Measurements from ENCODE around the gene BRD7. TPM values are rescaled to one million over a fixed set of nuclear protein-coding genes. Genes with fewer than 3 reads are reported as not detected.

BRD7 gene
- total and polyA plus RNA-seq, 2 of the 13 experiments (the other 11 are each of a cell fraction or from before 2014, with no cell fraction given): 82.3 to 149 TPM

DNA sequence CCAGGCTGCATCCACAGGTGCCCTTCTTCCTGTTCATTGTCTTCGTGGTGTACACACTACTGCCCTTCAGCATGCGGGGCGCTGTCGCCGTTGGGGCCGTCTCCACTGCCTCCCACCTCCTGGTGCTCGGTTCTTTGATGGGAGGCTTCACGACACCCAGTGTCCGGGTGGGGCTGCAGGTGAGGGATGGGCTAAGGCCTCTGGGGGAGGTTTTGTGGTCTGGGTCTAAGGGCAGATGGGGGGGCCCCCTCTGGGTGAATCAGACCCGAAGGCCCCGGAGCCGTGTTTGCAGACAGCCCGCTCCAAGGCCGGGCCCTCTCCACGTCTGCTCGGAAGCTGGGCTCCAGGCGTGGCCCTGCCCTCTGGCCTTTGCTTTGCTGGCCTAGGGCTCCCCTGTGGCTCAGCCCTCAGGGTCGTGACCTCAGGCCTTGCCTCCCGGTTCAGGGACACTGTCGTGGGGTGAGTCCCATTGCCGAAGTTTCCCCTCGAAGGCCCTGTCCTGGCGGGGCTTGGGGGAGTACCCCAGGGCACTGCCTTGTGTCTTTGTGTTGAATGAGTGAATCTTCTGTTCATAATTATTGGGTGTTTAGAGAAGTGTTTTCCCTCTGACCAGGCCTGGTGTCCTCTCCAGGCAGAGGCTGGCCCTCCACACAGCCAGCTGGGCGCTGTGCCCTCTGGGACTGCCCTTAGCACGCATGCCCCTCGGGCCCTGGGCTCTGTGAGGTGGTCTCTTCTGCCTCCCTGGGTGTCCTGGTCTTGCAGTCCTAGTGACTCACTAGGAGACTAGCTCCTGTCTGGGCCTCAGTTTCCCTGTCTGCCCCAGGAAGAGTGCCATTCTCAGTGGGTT is 76.8 kb downstream of the BRD7 start (continued):
- no peak for TF ChIP-seq ZNF550 (CRISPR knock-in tag; IDR thresholded peaks at IDR 0.05; ENCODE audit: borderline replicate concordance)
- no peak for TF ChIP-seq SNRNP70 (IDR thresholded peaks at IDR 0.05; ENCODE audit: low read depth, low read length)
- no peak for TF ChIP-seq AGO2 (optimal IDR thresholded peaks at IDR 0.05; ENCODE audit: low read depth, low read length)
- TF ChIP-seq CBFB (CRISPR knock-in tag; IDR thresholded peaks at IDR 0.05): peak; percentile 63; the same call in 1 of the 2 replicates
- TF ChIP-seq PHF5A (CRISPR knock-in tag; IDR thresholded peaks at IDR 0.05; ENCODE audit: low read depth, unreplicated experiment): no peak
- peak; percentile 57 for TF ChIP-seq ZEB1 (IDR thresholded peaks at IDR 0.05; ENCODE audit: insufficient replicate concordance, low read depth)
- no peak for TF ChIP-seq ZNF629 (CRISPR knock-in tag; conservative IDR thresholded peaks at IDR 0.05)
- TF ChIP-seq, protein P1, sequence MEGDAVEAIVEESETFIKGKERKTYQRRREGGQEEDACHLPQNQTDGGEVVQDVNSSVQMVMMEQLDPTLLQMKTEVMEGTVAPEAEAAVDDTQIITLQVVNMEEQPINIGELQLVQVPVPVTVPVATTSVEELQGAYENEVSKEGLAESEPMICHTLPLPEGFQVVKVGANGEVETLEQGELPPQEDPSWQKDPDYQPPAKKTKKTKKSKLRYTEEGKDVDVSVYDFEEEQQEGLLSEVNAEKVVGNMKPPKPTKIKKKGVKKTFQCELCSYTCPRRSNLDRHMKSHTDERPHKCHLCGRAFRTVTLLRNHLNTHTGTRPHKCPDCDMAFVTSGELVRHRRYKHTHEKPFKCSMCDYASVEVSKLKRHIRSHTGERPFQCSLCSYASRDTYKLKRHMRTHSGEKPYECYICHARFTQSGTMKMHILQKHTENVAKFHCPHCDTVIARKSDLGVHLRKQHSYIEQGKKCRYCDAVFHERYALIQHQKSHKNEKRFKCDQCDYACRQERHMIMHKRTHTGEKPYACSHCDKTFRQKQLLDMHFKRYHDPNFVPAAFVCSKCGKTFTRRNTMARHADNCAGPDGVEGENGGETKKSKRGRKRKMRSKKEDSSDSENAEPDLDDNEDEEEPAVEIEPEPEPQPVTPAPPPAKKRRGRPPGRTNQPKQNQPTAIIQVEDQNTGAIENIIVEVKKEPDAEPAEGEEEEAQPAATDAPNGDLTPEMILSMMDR (CRISPR knock-in tag; IDR thresholded peaks at IDR 0.05): peak; percentile 58
- TF ChIP-seq ZNF572 (CRISPR knock-in tag; IDR thresholded peaks at IDR 0.05): 0 out of 2 replicates have a peak, but pooled peaks have one; percentile 11
- no peak for TF ChIP-seq SYNCRIP (IDR thresholded peaks at IDR 0.05; ENCODE audit: insufficient read depth, low read depth, low read length)
- peak; percentile 73 for TF ChIP-seq ERF (CRISPR knock-in tag; IDR thresholded peaks at IDR 0.05)
- TF ChIP-seq FIP1L1 (IDR thresholded peaks at IDR 0.05; ENCODE audit: borderline replicate concordance, insufficient read depth, low read depth, low read length): no peak
- TF ChIP-seq ZSCAN30 (CRISPR knock-in tag; IDR thresholded peaks at IDR 0.05): no peak; the same call in 1 of the 2 replicates
- no peak; the same call in 1 of the 2 replicates for TF ChIP-seq ZNF160 (CRISPR knock-in tag; IDR thresholded peaks at IDR 0.05)
- TF ChIP-seq SOX13 (IDR thresholded peaks at IDR 0.05): 0 out of 2 replicates have a peak, but pooled peaks have one; percentile 23
- TF ChIP-seq SOX13 (CRISPR knock-in tag; conservative IDR thresholded peaks at IDR 0.05 in 1 of 2, IDR thresholded peaks at IDR 0.05 in 1 of 2): peak in 1 of 2 experiments; percentile 73; a peak in 2 of 4 replicates
- TF ChIP-seq, protein P2, sequence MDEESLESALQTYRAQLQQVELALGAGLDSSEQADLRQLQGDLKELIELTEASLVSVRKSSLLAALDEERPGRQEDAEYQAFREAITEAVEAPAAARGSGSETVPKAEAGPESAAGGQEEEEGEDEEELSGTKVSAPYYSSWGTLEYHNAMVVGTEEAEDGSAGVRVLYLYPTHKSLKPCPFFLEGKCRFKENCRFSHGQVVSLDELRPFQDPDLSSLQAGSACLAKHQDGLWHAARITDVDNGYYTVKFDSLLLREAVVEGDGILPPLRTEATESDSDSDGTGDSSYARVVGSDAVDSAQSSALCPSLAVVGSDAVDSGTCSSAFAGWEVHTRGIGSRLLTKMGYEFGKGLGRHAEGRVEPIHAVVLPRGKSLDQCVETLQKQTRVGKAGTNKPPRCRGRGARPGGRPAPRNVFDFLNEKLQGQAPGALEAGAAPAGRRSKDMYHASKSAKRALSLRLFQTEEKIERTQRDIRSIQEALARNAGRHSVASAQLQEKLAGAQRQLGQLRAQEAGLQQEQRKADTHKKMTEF (CRISPR knock-in tag; IDR thresholded peaks at IDR 0.05): peak; percentile 79
- peak; percentile 63; the same call in 1 of the 2 replicates for TF ChIP-seq ELF3 (CRISPR knock-in tag; IDR thresholded peaks at IDR 0.05)
- TF ChIP-seq BCLAF1 (IDR thresholded peaks at IDR 0.05): no peak
- no peak for TF ChIP-seq JARID2 (CRISPR knock-in tag; IDR thresholded peaks at IDR 0.05; ENCODE audit: insufficient replicate concordance)
- TF ChIP-seq SP5 (CRISPR knock-in tag; IDR thresholded peaks at IDR 0.05; ENCODE audit: borderline replicate concordance, low read depth): peak; percentile 66; the same call in 1 of the 2 replicates
- peak; percentile 99; the same call in 1 of the 2 replicates for TF ChIP-seq MTA1 (CRISPR knock-in tag; IDR thresholded peaks at IDR 0.05; ENCODE audit: borderline replicate concordance)

Measured in HepG2 (cell line).